Measurements from ENCODE around the gene PRKCA.

Gene PRKCA

GRCh38 chr17:66337866-66338485 lies 35.6 kb downstream of the PRKCA start:
- TF ChIP-seq SIN3A (IDR thresholded peaks at IDR 0.05; ENCODE audit: borderline replicate concordance, insufficient read depth, low read length): no peak
- no peak for TF ChIP-seq TAF1 (IDR thresholded peaks at IDR 0.05; ENCODE audit: borderline replicate concordance, insufficient read depth, low read length)
- TF ChIP-seq POLR2AphosphoS5 (IDR thresholded peaks at IDR 0.05; ENCODE audit: low read depth, low read length): no peak
- no peak for TF ChIP-seq FOXP2 (optimal IDR thresholded peaks at IDR 0.05; ENCODE audit: borderline replicate concordance, extremely low read depth, extremely low read length, insufficient read depth)
- TF ChIP-seq REST (IDR thresholded peaks at IDR 0.05; ENCODE audit: insufficient read depth in 1 of 2, low read depth in 2 of 2, low read length in 2 of 2): no peak

- TF ChIP-seq REST (IDR thresholded peaks at IDR 0.05; ENCODE audit: insufficient read depth in 1 of 2, low read depth in 2 of 2, low read length in 2 of 2) (no peak), SIN3A (IDR thresholded peaks at IDR 0.05; ENCODE audit: borderline replicate concordance, insufficient read depth, low read length) (no peak), FOXP2 (optimal IDR thresholded peaks at IDR 0.05; ENCODE audit: borderline replicate concordance, extremely low read depth, extremely low read length, insufficient read depth) (no peak), POLR2AphosphoS5 (IDR thresholded peaks at IDR 0.05; ENCODE audit: low read depth, low read length) (no peak), TAF1 (IDR thresholded peaks at IDR 0.05; ENCODE audit: borderline replicate concordance, insufficient read depth, low read length) (no peak)
Observed at GRCh38 chr17:66338937-66339336, 36.5 kb downstream of the PRKCA start.

- TF ChIP-seq REST (IDR thresholded peaks at IDR 0.05; ENCODE audit: insufficient read depth in 1 of 2, low read depth in 2 of 2, low read length in 2 of 2): no peak
- no peak for TF ChIP-seq SIN3A (IDR thresholded peaks at IDR 0.05; ENCODE audit: borderline replicate concordance, insufficient read depth, low read length)
- no peak for TF ChIP-seq TAF1 (IDR thresholded peaks at IDR 0.05; ENCODE audit: borderline replicate concordance, insufficient read depth, low read length)
- TF ChIP-seq FOXP2 (optimal IDR thresholded peaks at IDR 0.05; ENCODE audit: borderline replicate concordance, extremely low read depth, extremely low read length, insufficient read depth): no peak
- no peak for TF ChIP-seq POLR2AphosphoS5 (IDR thresholded peaks at IDR 0.05; ENCODE audit: low read depth, low read length)
Observed at GRCh38 chr17:66339561-66339960, 37.1 kb downstream of the PRKCA start.

GRCh38 chr17:66340720-66341119 lies 38.3 kb downstream of the PRKCA start:
- TF ChIP-seq SIN3A (IDR thresholded peaks at IDR 0.05; ENCODE audit: borderline replicate concordance, insufficient read depth, low read length) (no peak), TAF1 (IDR thresholded peaks at IDR 0.05; ENCODE audit: borderline replicate concordance, insufficient read depth, low read length) (no peak), REST (IDR thresholded peaks at IDR 0.05; ENCODE audit: insufficient read depth in 1 of 2, low read depth in 2 of 2, low read length in 2 of 2) (no peak), POLR2AphosphoS5 (IDR thresholded peaks at IDR 0.05; ENCODE audit: low read depth, low read length) (no peak), FOXP2 (optimal IDR thresholded peaks at IDR 0.05; ENCODE audit: borderline replicate concordance, extremely low read depth, extremely low read length, insufficient read depth) (no peak)
